SU-DHL-6 (cell line): ENCODE measurements around the gene CDR2L.

Experiments used
- CTCF ChIP-seq: fragments of 200-600 bp; sonication (generic); IDR thresholded peaks from one replicate; pipeline ENCODE4 v1.5.1; 2017; ENCODE audit warnings: antibody characterized with exemption, mild to moderate bottlenecking, low read length, moderate library complexity; ENCODE audit not compliant: insufficient read depth, poor library complexity, severe bottlenecking
- EZH2phosphoT487 ChIP-seq: fragments of 200-600 bp; sonication (generic), shearing (Covaris generic); conservative IDR thresholded peaks from 2 replicates; pipeline ENCODE4 v1.6.1; 2018; ENCODE audit warnings: mild to moderate bottlenecking, antibody characterized with exemption, low read length, moderate library complexity, mixed read lengths

GRCh38 chr17:74941128-74941725 lies 46.2 kb upstream of the CDR2L start:
- TF ChIP-seq CTCF (no peak), EZH2phosphoT487 (no peak)
